H9 (cell line): ENCODE data around the gene KLF17. TPM values are rescaled to one million over a fixed set of nuclear protein-coding genes. Genes with fewer than 3 reads are reported as not detected.

Experiments used
- DNase-seq: peaks from one replicate; pipeline ENCODE4 v3.0.0-alpha.2; 2017
- H2AFZ ChIP-seq: one replicate; pipeline ENCODE4 v1.6.1; 2013; ENCODE audit warnings: mild to moderate bottlenecking, low read length, control low read depth, moderate library complexity
- H2AK5ac ChIP-seq: 2 replicates; pipeline ENCODE4 v1.6.1; 2013; ENCODE audit warnings: low read length, control low read depth, mixed read lengths; ENCODE audit not compliant: insufficient read length
- H2BK120ac ChIP-seq: one replicate; pipeline ENCODE4 v1.6.1; 2013; ENCODE audit warnings: low read depth, mild to moderate bottlenecking, low read length, control low read depth, inconsistent platforms; ENCODE audit not compliant: poor library complexity, severe bottlenecking
- H2BK12ac ChIP-seq: 2 replicates; pipeline ENCODE4 v1.6.1; 2013; ENCODE audit warnings: low read length, control low read depth, mixed read lengths, low read depth; ENCODE audit not compliant: insufficient read length
- H2BK15ac ChIP-seq: 2 replicates; pipeline ENCODE4 v1.6.1; 2013; ENCODE audit warnings: low read depth, low read length, control low read depth
- H2BK20ac ChIP-seq: one replicate; pipeline ENCODE4 v1.6.1; 2013; ENCODE audit warnings: low read depth, mild to moderate bottlenecking, low read length, control low read depth, inconsistent platforms; ENCODE audit not compliant: poor library complexity, severe bottlenecking
- H2BK5ac ChIP-seq: 2 replicates; pipeline ENCODE4 v1.6.1; 2013; ENCODE audit warnings: low read length, control low read depth, mixed read lengths; ENCODE audit not compliant: insufficient read length
- H3K14ac ChIP-seq: 2 replicates; pipeline ENCODE4 v1.6.1; 2013; ENCODE audit warnings: low read length, control low read depth; ENCODE audit not compliant: insufficient read depth
- H3K18ac ChIP-seq: 2 replicates; pipeline ENCODE4 v1.6.1; 2013; ENCODE audit warnings: low read depth, mild to moderate bottlenecking, mixed read lengths, low read length, control low read depth; ENCODE audit not compliant: insufficient read length
- H3K23ac ChIP-seq: 2 replicates; pipeline ENCODE4 v1.6.1; 2013; ENCODE audit warnings: low read length, control low read depth, mixed read lengths, low read depth; ENCODE audit not compliant: insufficient read length
- H3K23me2 ChIP-seq: 2 replicates; pipeline ENCODE4 v1.6.1; 2013; ENCODE audit warnings: low read depth, mild to moderate bottlenecking, mixed read lengths, low read length, control low read depth; ENCODE audit not compliant: insufficient read length, poor library complexity, severe bottlenecking
- H3K27ac ChIP-seq: 2 replicates; pipeline ENCODE4 v1.5.1; 2013; ENCODE audit warnings: low read length, control low read depth, mixed read lengths, low read depth; ENCODE audit not compliant: insufficient read length
- H3K27me3 ChIP-seq: 2 replicates; pipeline ENCODE4 v1.6.1; 2013; ENCODE audit warnings: low read length, control low read depth, inconsistent platforms; ENCODE audit not compliant: insufficient read depth
- H3K4ac ChIP-seq: 2 replicates; pipeline ENCODE4 v1.6.1; 2013; ENCODE audit warnings: low read depth, mild to moderate bottlenecking, control low read depth, inconsistent platforms, low read length, moderate library complexity
- H3K4me1 ChIP-seq: 2 replicates; pipeline ENCODE4 v1.6.1; 2013; ENCODE audit warnings: low read length, control low read depth, inconsistent platforms; ENCODE audit not compliant: insufficient read depth
- H3K4me2 ChIP-seq: 2 replicates; pipeline ENCODE4 v1.6.1; 2013; ENCODE audit warnings: low read length, control low read depth, mixed read lengths; ENCODE audit not compliant: insufficient read length, insufficient read depth
- H3K56ac ChIP-seq: 2 replicates; pipeline ENCODE4 v1.6.1; 2013; ENCODE audit warnings: low read depth, mild to moderate bottlenecking, mixed read lengths, low read length, control low read depth; ENCODE audit not compliant: insufficient read length
- H3K79me1 ChIP-seq: 2 replicates; pipeline ENCODE4 v1.6.1; 2013; ENCODE audit warnings: low read depth, mild to moderate bottlenecking, moderate library complexity, low read length, control low read depth, inconsistent platforms; ENCODE audit not compliant: insufficient read depth, poor library complexity, severe bottlenecking
- H3K79me2 ChIP-seq: 2 replicates; pipeline ENCODE4 v1.6.1; 2013; ENCODE audit warnings: low read length, control low read depth, inconsistent platforms; ENCODE audit not compliant: insufficient read depth
- H3K9ac ChIP-seq: 2 replicates; pipeline ENCODE4 v1.6.1; 2013; ENCODE audit warnings: low read length, control low read depth, mixed read lengths; ENCODE audit not compliant: insufficient read length; ENCODE audit errors: extremely low read depth
- H3K9me3 ChIP-seq: one replicate; pipeline ENCODE4 v1.6.1; 2013; ENCODE audit warnings: low read depth, low read length, inconsistent platforms; ENCODE audit not compliant: control insufficient read depth
- H3T11ph ChIP-seq: one replicate; pipeline ENCODE4 v1.6.1; 2013; ENCODE audit warnings: mild to moderate bottlenecking, low read length, control low read depth, inconsistent platforms
- H4K20me1 ChIP-seq: one replicate; pipeline ENCODE4 v1.6.1; 2013; ENCODE audit not compliant: control insufficient read depth, insufficient read length, insufficient read depth
- H4K5ac ChIP-seq: 2 replicates; pipeline ENCODE4 v1.6.1; 2013; ENCODE audit warnings: low read depth, mild to moderate bottlenecking, mixed read lengths, low read length, control low read depth; ENCODE audit not compliant: insufficient read length
- H4K8ac ChIP-seq: replicated peaks from 2 replicates; pipeline ENCODE4 v1.6.1; 2013; ENCODE audit warnings: low read length, control low read depth, mixed read lengths, low read depth; ENCODE audit not compliant: insufficient read length
- H4K91ac ChIP-seq: 2 replicates; pipeline ENCODE4 v1.6.1; 2013; ENCODE audit warnings: low read depth, mild to moderate bottlenecking, moderate library complexity, mixed read lengths, low read length, control low read depth; ENCODE audit not compliant: insufficient read length
- H3K27ac Mint-ChIP-seq, 3 experiments: 2 replicates in 2 of 3; 3 replicates in 1 of 3; pipeline ENCODE4 v1.8.0; 2020 to 2021; ENCODE audit warnings: mixed read lengths in 3 of 3, mild to moderate bottlenecking in 1 of 3, moderate library complexity in 1 of 3
- H3K27me3 Mint-ChIP-seq: 2 replicates; pipeline ENCODE4 v1.8.0; 2021; ENCODE audit warnings: low read depth, mild to moderate bottlenecking, moderate library complexity, mixed read lengths
- H3K36me3 Mint-ChIP-seq, 3 experiments: 2 replicates in 2 of 3; 3 replicates in 1 of 3; pipeline ENCODE4 v1.8.0; 2020 to 2021; ENCODE audit warnings: low read depth in 3 of 3, mixed read lengths in 3 of 3; ENCODE audit not compliant: insufficient read depth in 1 of 3
- H3K4me1 Mint-ChIP-seq, 2 experiments: 2 replicates each; pipeline ENCODE4 v1.8.0; 2020; ENCODE audit warnings: mixed read lengths in 2 of 2
- H3K4me3 Mint-ChIP-seq, 2 experiments: 2 replicates in 1 of 2; 3 replicates in 1 of 2; pipeline ENCODE4 v1.8.0; 2020 to 2021; ENCODE audit warnings: mild to moderate bottlenecking in 2 of 2, mixed read lengths in 2 of 2, moderate library complexity in 1 of 2
- H3K9me3 Mint-ChIP-seq, 2 experiments: 2 replicates in 1 of 2; 3 replicates in 1 of 2; pipeline ENCODE4 v1.8.0; 2020; ENCODE audit warnings: mild to moderate bottlenecking in 2 of 2, mixed read lengths in 2 of 2, moderate library complexity in 1 of 2
- CTCF ChIP-seq: fragments of 200-600 bp; sonication (generic); conservative IDR thresholded peaks from 3 replicates; pipeline ENCODE4 v1.8.0; 2021; ENCODE audit warnings: antibody characterized with exemption, mild to moderate bottlenecking
- WGBS: extraction: QIAGEN DNeasy Blood & Tissue Kit; methylation state at CpG from one replicate; pipeline ENCODE4 v1.1.7; 2013; ENCODE audit warnings: missing lambda C conversion rate, low lambda C conversion rate, mixed read lengths; ENCODE audit not compliant: insufficient read length; ENCODE audit errors: extremely low coverage; 5-methylcytosine and 5-hydroxymethylcytosine counted together
- total RNA-seq: library from RNA; stranded (reverse); gene quantifications from 2 replicates; pipeline ENCODE4 v1.2.1, GENCODE V29; 2021

KLF17 gene
- total RNA-seq, 1 experiment from 2014 or later, result 0.09 TPM

GRCh38 chr1:44151332-44151731 is 32.7 kb downstream of the KLF17 start:
- Histone ChIP-seq H4K91ac (no peak overlapping the region), H2AK5ac (no peak overlapping the region), H4K20me1 (no peaks in the 10 kb centered on the region), H3K14ac (no peak overlapping the region), H2BK120ac (no peak overlapping the region), H3K27me3 (no peaks in the 10 kb centered on the region), H3K79me2 (no peaks in the 10 kb centered on the region), H2AFZ (no peak overlapping the region), H3K18ac (no peak overlapping the region), H3K9ac (no peak overlapping the region), H3K4me1 (0 out of 2 replicates have a peak, but pooled peaks cover 3% of the 10 kb centered on the region), H3K56ac (no peak overlapping the region), H3K79me1 (no peaks in the 10 kb centered on the region), H3K23ac (no peak overlapping the region), H3K27ac (no peak overlapping the region), H3K23me2 (no peaks in the 10 kb centered on the region), H3K4me2 (no peak overlapping the region), H3T11ph (no peak overlapping the region), H2BK5ac (no peak overlapping the region), H4K5ac (no peak overlapping the region), H2BK12ac (no peak overlapping the region), H3K4ac (no peak overlapping the region), H4K8ac (no peak overlapping the region), H2BK20ac (no peak overlapping the region), H2BK15ac (no peak overlapping the region), H3K9me3 (no peaks in the 10 kb centered on the region)
- TF ChIP-seq CTCF, result no peak
- Mint-ChIP-seq H3K4me1 (peaks cover 27 to 32% of the 10 kb centered on the region in 2 experiments), H3K36me3 (peaks cover 0 to 5% (median 3%) of the 10 kb centered on the region in 3 experiments; a peak in 4 of 7 replicates), H3K27me3 (no peaks in the 10 kb centered on the region), H3K9me3 (peaks cover 0 to 4% of the 10 kb centered on the region in 2 experiments; a peak in 3 of 5 replicates), H3K27ac (no peak overlapping the region), H3K4me3 (no peak overlapping the region)
- DNase-seq, result no peak
- no CpG with 5 or more reads among the region's 6 CpGs for WGBS
